Neural cell (in vitro differentiated cells): ENCODE data around the gene NISCH. TPM values are rescaled to one million over a fixed set of nuclear protein-coding genes. Genes with fewer than 3 reads are reported as not detected.

Source experiments
- H2AFZ ChIP-seq: fragments of 200-600, 300-800 bp; sonication (generic), shearing (Covaris generic); 2 replicates; pipeline ENCODE4 v1.6.0; 2014; ENCODE audit warnings: low read depth, mild to moderate bottlenecking, antibody characterized with exemption, low read length, moderate library complexity
- H3F3A ChIP-seq: fragments of 200-600 bp; shearing (Covaris generic); 2 replicates; pipeline ENCODE4 v1.6.1; 2016; ENCODE audit warnings: mild to moderate bottlenecking, moderate library complexity, mixed read lengths, antibody characterized with exemption, low read length; ENCODE audit not compliant: insufficient read depth, poor library complexity, severe bottlenecking
- H3K27ac ChIP-seq: fragments of 200-600, 300-800 bp; sonication (generic), shearing (Covaris generic); 2 replicates; pipeline ENCODE4 v1.5.1; 2014; ENCODE audit warnings: mild to moderate bottlenecking, low read length, moderate library complexity
- H3K27me3 ChIP-seq: fragments of 300-800, 200-600 bp; sonication (generic), shearing (Covaris generic); 2 replicates; pipeline ENCODE4 v1.6.0; 2014; ENCODE audit warnings: mild to moderate bottlenecking, low read depth, low read length, moderate library complexity; ENCODE audit not compliant: insufficient read depth
- H3K36me3 ChIP-seq: fragments of 300-800, 200-600 bp; sonication (generic), shearing (Covaris generic); 2 replicates; pipeline ENCODE4 v1.5.1; 2014; ENCODE audit warnings: mild to moderate bottlenecking, antibody characterized with exemption, low read length, moderate library complexity; ENCODE audit not compliant: insufficient read depth
- H3K4me2 ChIP-seq: fragments of 300-800, 200-600 bp; sonication (generic), shearing (Covaris generic); 2 replicates; pipeline ENCODE4 v1.6.0; 2014; ENCODE audit warnings: mild to moderate bottlenecking, low read length
- H3K4me3 ChIP-seq: fragments of 300-800, 200-600 bp; sonication (generic), shearing (Covaris generic); 2 replicates; pipeline ENCODE4 v1.5.1; 2014; ENCODE audit warnings: mild to moderate bottlenecking, low read length, moderate library complexity
- H3K79me2 ChIP-seq: fragments of 200-600 bp; shearing (Covaris generic); replicated peaks from 2 replicates; pipeline ENCODE4 v1.6.0; 2014; ENCODE audit warnings: mild to moderate bottlenecking, low read length, moderate library complexity; ENCODE audit not compliant: insufficient read depth
- H3K9ac ChIP-seq: fragments of 300-800, 200-600 bp; sonication (generic), shearing (Covaris generic); 2 replicates; pipeline ENCODE4 v1.6.1; 2016; ENCODE audit warnings: mild to moderate bottlenecking, low read length, mixed read lengths
- H3K9me2 ChIP-seq: fragments of 200-600 bp; shearing (Covaris generic); 2 replicates; pipeline ENCODE4 v1.6.1; 2016; ENCODE audit warnings: mild to moderate bottlenecking, low read length, mixed read lengths; ENCODE audit not compliant: insufficient read depth
- H3K9me3 ChIP-seq: fragments of 200-600, 300-800 bp; sonication (generic), shearing (Covaris generic); 2 replicates; pipeline ENCODE4 v1.6.1; 2016; ENCODE audit warnings: mild to moderate bottlenecking, mixed run types, low read length, moderate library complexity, mixed read lengths
- H4K20me1 ChIP-seq: fragments of 200-600 bp; shearing (Covaris generic); 2 replicates; pipeline ENCODE4 v1.6.1; 2016; ENCODE audit warnings: mild to moderate bottlenecking, mixed run types; ENCODE audit not compliant: insufficient read depth
- EP300 ChIP-seq: fragments of 450-650 bp; conservative IDR thresholded peaks from 2 replicates; pipeline ENCODE4 v1.6.1; 2014; ENCODE audit warnings: antibody characterized with exemption, mild to moderate bottlenecking, moderate library complexity; ENCODE audit not compliant: poor library complexity, severe bottlenecking
- EZH2 ChIP-seq: fragments of 200-600, 300-800 bp; shearing (Covaris generic), sonication (generic); IDR thresholded peaks from 2 replicates; pipeline ENCODE4 v1.6.1; 2014; ENCODE audit warnings: antibody characterized with exemption, low read length, borderline replicate concordance, mild to moderate bottlenecking; ENCODE audit not compliant: insufficient read depth, poor library complexity, severe bottlenecking
- MXI1 ChIP-seq: fragments of 450-650 bp; conservative IDR thresholded peaks from 2 replicates; pipeline ENCODE4 v1.6.1; 2014; ENCODE audit warnings: antibody characterized with exemption, mild to moderate bottlenecking; ENCODE audit not compliant: poor library complexity, severe bottlenecking
- POLR2AphosphoS5 ChIP-seq: IDR thresholded peaks from 2 replicates; pipeline ENCODE4 v1.6.1; 2012
- RAD21 ChIP-seq: fragments of 450-650 bp; conservative IDR thresholded peaks from 2 replicates; pipeline ENCODE4 v1.6.1; 2014; ENCODE audit warnings: antibody characterized with exemption, mild to moderate bottlenecking, moderate library complexity
- SMC3 ChIP-seq: fragments of 450-650 bp; conservative IDR thresholded peaks from 2 replicates; pipeline ENCODE4 v1.6.1; 2014; ENCODE audit warnings: antibody characterized with exemption, mild to moderate bottlenecking, moderate library complexity; ENCODE audit not compliant: poor library complexity
- TAF1 ChIP-seq: IDR thresholded peaks from 2 replicates; pipeline ENCODE4 v1.6.1; 2012; ENCODE audit warnings: low read depth
- polyA plus RNA-seq: library from polyadenylated mRNA; depleted of rRNA; stranded (reverse); fragments of >200 nt; gene quantifications from 2 replicates; pipeline ENCODE4 v1.2.3, GENCODE V29; 2014
- TF ChIP-seq, protein P1 (sequence below): fragments of 450-650 bp; IDR thresholded peaks from 2 replicates; pipeline ENCODE4 v1.5.1; 2014; ENCODE audit warnings: antibody characterized with exemption, mild to moderate bottlenecking, moderate library complexity; ENCODE audit not compliant: poor library complexity, severe bottlenecking
- TF ChIP-seq, protein P2 (sequence below): IDR thresholded peaks from 2 replicates; pipeline ENCODE4 v1.6.1; 2012; ENCODE audit warnings: borderline replicate concordance

NISCH gene
- polyA plus RNA-seq, 1 donor from 2014 or later, result 88.9 TPM

DNA sequence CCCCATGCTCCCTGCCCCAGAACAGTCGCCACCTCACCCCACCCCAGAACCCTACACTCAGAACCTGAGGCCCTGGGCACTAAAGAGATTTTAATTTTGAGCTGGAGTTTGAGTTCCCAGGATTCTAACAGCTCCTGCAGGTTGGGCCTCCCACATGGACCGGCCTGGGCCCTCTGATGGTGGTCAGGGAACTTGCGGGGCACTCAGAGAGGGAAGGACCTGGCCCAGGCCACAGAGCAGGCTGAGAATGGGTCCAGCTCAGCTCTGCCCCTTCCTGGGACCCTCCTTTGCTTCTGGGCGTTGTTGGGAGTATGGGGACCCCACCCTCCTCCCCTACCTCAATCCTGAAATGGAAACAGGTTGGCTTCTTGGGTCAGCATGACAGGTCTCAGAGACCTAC is 9.4 kb upstream of the NISCH start:
- Histone ChIP-seq H2AFZ (no peak overlapping the region), H3F3A (no peaks in the 10 kb centered on the region), H3K9ac (no peak overlapping the region), H3K9me3 (no peaks in the 10 kb centered on the region), H4K20me1 (no peaks in the 10 kb centered on the region), H3K79me2 (no peaks in the 10 kb centered on the region), H3K27ac (no peak overlapping the region), H3K4me3 (no peak overlapping the region), H3K36me3 (no peaks in the 10 kb centered on the region), H3K4me2 (no peak overlapping the region), H3K9me2 (no peaks in the 10 kb centered on the region), H3K27me3 (no peaks in the 10 kb centered on the region)
- TF ChIP-seq, protein P1, sequence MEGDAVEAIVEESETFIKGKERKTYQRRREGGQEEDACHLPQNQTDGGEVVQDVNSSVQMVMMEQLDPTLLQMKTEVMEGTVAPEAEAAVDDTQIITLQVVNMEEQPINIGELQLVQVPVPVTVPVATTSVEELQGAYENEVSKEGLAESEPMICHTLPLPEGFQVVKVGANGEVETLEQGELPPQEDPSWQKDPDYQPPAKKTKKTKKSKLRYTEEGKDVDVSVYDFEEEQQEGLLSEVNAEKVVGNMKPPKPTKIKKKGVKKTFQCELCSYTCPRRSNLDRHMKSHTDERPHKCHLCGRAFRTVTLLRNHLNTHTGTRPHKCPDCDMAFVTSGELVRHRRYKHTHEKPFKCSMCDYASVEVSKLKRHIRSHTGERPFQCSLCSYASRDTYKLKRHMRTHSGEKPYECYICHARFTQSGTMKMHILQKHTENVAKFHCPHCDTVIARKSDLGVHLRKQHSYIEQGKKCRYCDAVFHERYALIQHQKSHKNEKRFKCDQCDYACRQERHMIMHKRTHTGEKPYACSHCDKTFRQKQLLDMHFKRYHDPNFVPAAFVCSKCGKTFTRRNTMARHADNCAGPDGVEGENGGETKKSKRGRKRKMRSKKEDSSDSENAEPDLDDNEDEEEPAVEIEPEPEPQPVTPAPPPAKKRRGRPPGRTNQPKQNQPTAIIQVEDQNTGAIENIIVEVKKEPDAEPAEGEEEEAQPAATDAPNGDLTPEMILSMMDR, result no peak
- TF ChIP-seq EZH2 (no peak), POLR2AphosphoS5 (no peak), MXI1 (no peak), RAD21 (no peak), SMC3 (no peak), EP300 (no peak), TAF1 (no peak)
- TF ChIP-seq, protein P2, sequence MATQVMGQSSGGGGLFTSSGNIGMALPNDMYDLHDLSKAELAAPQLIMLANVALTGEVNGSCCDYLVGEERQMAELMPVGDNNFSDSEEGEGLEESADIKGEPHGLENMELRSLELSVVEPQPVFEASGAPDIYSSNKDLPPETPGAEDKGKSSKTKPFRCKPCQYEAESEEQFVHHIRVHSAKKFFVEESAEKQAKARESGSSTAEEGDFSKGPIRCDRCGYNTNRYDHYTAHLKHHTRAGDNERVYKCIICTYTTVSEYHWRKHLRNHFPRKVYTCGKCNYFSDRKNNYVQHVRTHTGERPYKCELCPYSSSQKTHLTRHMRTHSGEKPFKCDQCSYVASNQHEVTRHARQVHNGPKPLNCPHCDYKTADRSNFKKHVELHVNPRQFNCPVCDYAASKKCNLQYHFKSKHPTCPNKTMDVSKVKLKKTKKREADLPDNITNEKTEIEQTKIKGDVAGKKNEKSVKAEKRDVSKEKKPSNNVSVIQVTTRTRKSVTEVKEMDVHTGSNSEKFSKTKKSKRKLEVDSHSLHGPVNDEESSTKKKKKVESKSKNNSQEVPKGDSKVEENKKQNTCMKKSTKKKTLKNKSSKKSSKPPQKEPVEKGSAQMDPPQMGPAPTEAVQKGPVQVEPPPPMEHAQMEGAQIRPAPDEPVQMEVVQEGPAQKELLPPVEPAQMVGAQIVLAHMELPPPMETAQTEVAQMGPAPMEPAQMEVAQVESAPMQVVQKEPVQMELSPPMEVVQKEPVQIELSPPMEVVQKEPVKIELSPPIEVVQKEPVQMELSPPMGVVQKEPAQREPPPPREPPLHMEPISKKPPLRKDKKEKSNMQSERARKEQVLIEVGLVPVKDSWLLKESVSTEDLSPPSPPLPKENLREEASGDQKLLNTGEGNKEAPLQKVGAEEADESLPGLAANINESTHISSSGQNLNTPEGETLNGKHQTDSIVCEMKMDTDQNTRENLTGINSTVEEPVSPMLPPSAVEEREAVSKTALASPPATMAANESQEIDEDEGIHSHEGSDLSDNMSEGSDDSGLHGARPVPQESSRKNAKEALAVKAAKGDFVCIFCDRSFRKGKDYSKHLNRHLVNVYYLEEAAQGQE, result no peak

DNA sequence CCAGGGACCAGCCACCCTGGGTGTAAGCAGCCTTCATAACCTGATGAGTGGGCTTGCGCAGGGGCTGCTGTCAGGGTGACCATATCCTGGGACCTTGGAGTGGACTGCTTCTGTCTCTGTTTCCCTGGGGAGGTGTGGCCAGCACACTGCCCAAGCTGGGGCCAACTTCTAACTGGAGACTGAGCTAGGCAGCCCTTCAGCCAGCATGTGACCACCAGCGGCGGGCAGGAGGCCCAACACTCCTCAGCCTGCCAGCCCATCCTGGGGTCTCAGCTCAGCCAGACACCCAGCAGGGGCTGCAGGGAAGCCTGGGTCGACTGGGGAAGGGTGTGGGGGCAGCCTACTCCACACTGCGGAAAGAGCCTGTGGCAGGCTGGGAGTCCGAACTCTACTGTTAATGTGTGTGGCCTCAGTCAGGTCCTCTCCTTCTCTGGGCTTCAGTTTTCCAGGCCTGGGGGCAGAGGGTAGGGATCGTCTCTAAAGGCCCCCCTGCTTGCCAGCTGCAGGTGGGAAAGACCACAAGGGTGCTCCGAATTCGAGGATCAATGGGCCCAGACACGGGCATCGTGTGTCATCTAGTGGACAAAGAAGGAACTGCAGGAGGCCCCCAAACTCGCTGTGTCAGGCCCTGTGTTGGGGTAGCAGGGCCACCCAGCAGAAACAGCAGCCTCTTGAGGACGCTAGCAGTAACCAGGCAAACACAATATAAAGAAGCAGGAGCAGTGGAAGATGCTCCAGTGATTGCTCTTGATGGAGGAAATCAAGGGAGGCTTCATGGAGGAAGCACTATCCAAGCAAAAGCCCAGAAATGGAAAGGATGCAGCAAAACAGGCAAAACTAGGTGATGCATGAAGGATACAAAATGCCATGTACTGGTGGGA is 8.5 kb upstream of the NISCH start:
- Histone ChIP-seq H2AFZ (no peak overlapping the region), H3K9me2 (no peaks in the 10 kb centered on the region), H3F3A (no peaks in the 10 kb centered on the region), H3K27me3 (no peaks in the 10 kb centered on the region), H3K79me2 (no peaks in the 10 kb centered on the region), H3K4me2 (no peak overlapping the region), H3K9ac (no peak overlapping the region), H3K9me3 (no peaks in the 10 kb centered on the region), H3K27ac (no peak overlapping the region), H4K20me1 (no peaks in the 10 kb centered on the region), H3K4me3 (no peak overlapping the region), H3K36me3 (no peaks in the 10 kb centered on the region)
- TF ChIP-seq SMC3 (peak; percentile 90), EP300 (no peak), RAD21 (peak; percentile 93), POLR2AphosphoS5 (no peak), EZH2 (no peak), TAF1 (no peak), MXI1 (no peak)
- TF ChIP-seq, protein P1, result peak; percentile 98
- TF ChIP-seq, protein P2, result no peak
